ENCODE results near the gene CSRP1. TPM values are rescaled to one million over a fixed set of nuclear protein-coding genes. Genes with fewer than 3 reads are reported as not detected.

Gene CSRP1
- polyA plus RNA-seq, 3 donors = 130 to 137 (median 136) TPM

GRCh38 chr1:201461645-201462441 lies 45.1 kb downstream of the CSRP1 start:
- no peak for DNase-seq (ENCODE audit: low read depth in 3 of 3, low spot score in 2 of 3)

- no peak for DNase-seq (ENCODE audit: low read depth in 3 of 3, low spot score in 2 of 3)
Observed at GRCh38 chr1:201460814-201461644, 45.9 kb downstream of the CSRP1 start.

- no peak for DNase-seq (ENCODE audit: low read depth in 3 of 3, low spot score in 2 of 3)
Observed at GRCh38 chr1:201459775-201460174, 47.1 kb downstream of the CSRP1 start.

GRCh38 chr1:201459052-201459451 lies 47.9 kb downstream of the CSRP1 start:
- no peak for DNase-seq (ENCODE audit: low read depth in 3 of 3, low spot score in 2 of 3)

- DNase-seq (ENCODE audit: low read depth in 3 of 3, low spot score in 2 of 3) = no peak
Observed at GRCh38 chr1:201457508-201457960, 49.4 kb downstream of the CSRP1 start.

GRCh38 chr1:201456499-201457309 lies 50.2 kb downstream of the CSRP1 start:
- no peak for DNase-seq (ENCODE audit: low read depth in 3 of 3, low spot score in 2 of 3)

- no peak for DNase-seq (ENCODE audit: low read depth in 3 of 3, low spot score in 2 of 3)
Observed at GRCh38 chr1:201455098-201455497, 51.8 kb downstream of the CSRP1 start.

GRCh38 chr1:201454608-201455007 lies 52.3 kb downstream of the CSRP1 start:
- DNase-seq (ENCODE audit: low read depth in 3 of 3, low spot score in 2 of 3) = no peak

- no peak for DNase-seq (ENCODE audit: low read depth in 3 of 3, low spot score in 2 of 3)
Observed at GRCh38 chr1:201452866-201453265, 54.1 kb downstream of the CSRP1 start.

- no peak for DNase-seq (ENCODE audit: low read depth in 3 of 3, low spot score in 2 of 3)
Observed at GRCh38 chr1:201450721-201451291, 56.1 kb downstream of the CSRP1 start.

- DNase-seq (ENCODE audit: low read depth in 3 of 3, low spot score in 2 of 3) = no peak
Observed at GRCh38 chr1:201448990-201449389, 57.9 kb downstream of the CSRP1 start.

- DNase-seq (ENCODE audit: low read depth in 3 of 3, low spot score in 2 of 3) = no peak
Observed at GRCh38 chr1:201447903-201448871, 58.7 kb downstream of the CSRP1 start.

GRCh38 chr1:201445310-201445709 lies 61.6 kb downstream of the CSRP1 start:
- DNase-seq (ENCODE audit: low read depth in 3 of 3, low spot score in 2 of 3) = no peak

- no peak for DNase-seq (ENCODE audit: low read depth in 3 of 3, low spot score in 2 of 3)
Observed at GRCh38 chr1:201444792-201445191, 62.1 kb downstream of the CSRP1 start.

- no peak for DNase-seq (ENCODE audit: low read depth in 3 of 3, low spot score in 2 of 3)
Observed at GRCh38 chr1:201443747-201444146, 63.2 kb downstream of the CSRP1 start.

- no peak for DNase-seq (ENCODE audit: low read depth in 3 of 3, low spot score in 2 of 3)
Observed at GRCh38 chr1:201436969-201437368, 70.0 kb downstream of the CSRP1 start.

GRCh38 chr1:201436393-201436792 lies 70.5 kb downstream of the CSRP1 start:
- no peak for DNase-seq (ENCODE audit: low read depth in 3 of 3, low spot score in 2 of 3)

GRCh38 chr1:201434266-201434665 lies 72.7 kb downstream of the CSRP1 start:
- DNase-seq (ENCODE audit: low read depth in 3 of 3, low spot score in 2 of 3) = no peak

- DNase-seq (ENCODE audit: low read depth in 3 of 3, low spot score in 2 of 3) = no peak
Observed at GRCh38 chr1:201433609-201434008, 73.3 kb downstream of the CSRP1 start.

Data from right renal cortex interstitium (tissue), 3 donors.